Loucy (cell line): ENCODE data around the gene IKBKG.
"Not testable (repeated sequence)": the region's sequence is repeated elsewhere in the genome, so short reads cannot be mapped to it uniquely, and the experiment has no call there.

Experiments
- EZH2phosphoT487 ChIP-seq: fragments of 200-600 bp; IDR thresholded peaks from 2 replicates; pipeline ENCODE4 v1.6.1; 2018; ENCODE audit warnings: antibody characterized with exemption, mild to moderate bottlenecking, moderate library complexity, borderline replicate concordance
- TF ChIP-seq, protein P1 (sequence below): fragments of 200-600 bp; sonication (generic); conservative IDR thresholded peaks from 2 replicates; pipeline ENCODE4 v1.5.1; 2014; ENCODE audit warnings: mild to moderate bottlenecking, antibody characterized with exemption, low read length

DNA sequence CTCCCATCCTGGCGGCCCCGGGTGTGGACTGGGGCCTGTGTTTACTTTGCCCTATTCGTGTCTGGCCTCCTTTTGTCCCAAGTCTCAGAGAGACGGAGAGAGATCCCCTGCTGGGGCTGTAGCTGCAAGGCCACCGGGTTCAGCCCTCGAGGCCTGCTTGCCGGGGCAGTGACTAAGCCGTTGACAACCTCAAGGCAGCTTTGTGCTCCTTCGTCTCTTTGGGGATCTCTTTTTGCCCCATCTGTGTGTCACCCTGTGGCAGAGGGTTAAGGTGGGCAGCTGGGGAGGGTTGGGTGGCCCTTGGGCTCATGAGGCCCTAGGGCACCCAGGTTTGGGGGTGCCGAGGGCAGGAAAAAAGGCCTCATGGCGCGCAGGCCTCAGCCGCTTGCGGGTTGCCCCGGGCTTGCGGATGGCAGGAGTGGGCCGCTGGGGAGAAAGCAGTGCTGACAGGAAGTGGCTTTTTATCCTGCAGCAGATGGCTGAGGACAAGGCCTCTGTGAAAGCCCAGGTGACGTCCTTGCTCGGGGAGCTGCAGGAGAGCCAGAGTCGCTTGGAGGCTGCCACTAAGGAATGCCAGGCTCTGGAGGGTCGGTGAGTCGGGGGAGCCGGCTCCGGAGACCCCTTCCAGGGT, 10.8 kb downstream of the IKBKG start:
- TF ChIP-seq, protein P1, sequence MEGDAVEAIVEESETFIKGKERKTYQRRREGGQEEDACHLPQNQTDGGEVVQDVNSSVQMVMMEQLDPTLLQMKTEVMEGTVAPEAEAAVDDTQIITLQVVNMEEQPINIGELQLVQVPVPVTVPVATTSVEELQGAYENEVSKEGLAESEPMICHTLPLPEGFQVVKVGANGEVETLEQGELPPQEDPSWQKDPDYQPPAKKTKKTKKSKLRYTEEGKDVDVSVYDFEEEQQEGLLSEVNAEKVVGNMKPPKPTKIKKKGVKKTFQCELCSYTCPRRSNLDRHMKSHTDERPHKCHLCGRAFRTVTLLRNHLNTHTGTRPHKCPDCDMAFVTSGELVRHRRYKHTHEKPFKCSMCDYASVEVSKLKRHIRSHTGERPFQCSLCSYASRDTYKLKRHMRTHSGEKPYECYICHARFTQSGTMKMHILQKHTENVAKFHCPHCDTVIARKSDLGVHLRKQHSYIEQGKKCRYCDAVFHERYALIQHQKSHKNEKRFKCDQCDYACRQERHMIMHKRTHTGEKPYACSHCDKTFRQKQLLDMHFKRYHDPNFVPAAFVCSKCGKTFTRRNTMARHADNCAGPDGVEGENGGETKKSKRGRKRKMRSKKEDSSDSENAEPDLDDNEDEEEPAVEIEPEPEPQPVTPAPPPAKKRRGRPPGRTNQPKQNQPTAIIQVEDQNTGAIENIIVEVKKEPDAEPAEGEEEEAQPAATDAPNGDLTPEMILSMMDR, result not testable (repeated sequence)
- not testable (repeated sequence) for TF ChIP-seq EZH2phosphoT487
